Measurements from ENCODE around the gene FUCA2. TPM values are rescaled to one million over a fixed set of nuclear protein-coding genes. Genes with fewer than 3 reads are reported as not detected.

FUCA2 gene
- total and polyA plus RNA-seq, 2 of the 8 experiments (the other 6 are each of a cell fraction or from before 2014, with no cell fraction given), result 24.2 to 47.2 TPM

GRCh38 chr6:143542888-143543287 lies 31.4 kb upstream of the FUCA2 start:
- Histone ChIP-seq H3K23ac (ENCODE audit: insufficient read length) (no peak overlapping the region), H3K79me1 (ENCODE audit: low read depth, low read length) (no peaks in the 10 kb centered on the region), H4K20me1 (replicated peaks in 1 of 2; ENCODE audit: control insufficient read depth in 1 of 2, insufficient read depth in 2 of 2, low read length in 2 of 2) (no peaks in the 10 kb centered on the region), H2BK12ac (ENCODE audit: low read depth, low read length) (no peak overlapping the region), H3K27me3 (replicated peaks in 1 of 4; ENCODE audit: control insufficient read depth in 3 of 4, extremely low read depth in 1 of 4, insufficient read depth in 3 of 4, low read length in 3 of 4) (peaks cover 2 to 11% (median 9%) of the 10 kb centered on the region in 4 experiments), H2AFZ (ENCODE audit: low read length) (no peak overlapping the region), H3K14ac (ENCODE audit: insufficient read length) (no peak overlapping the region), H3K23me2 (ENCODE audit: low read depth, low read length) (no peaks in the 10 kb centered on the region), H2BK5ac (ENCODE audit: low read depth, low read length) (no peak overlapping the region), H3K9me3 (ENCODE audit: insufficient read depth in 2 of 2, low read depth in 1 of 2, low read length in 1 of 2) (no peaks in the 10 kb centered on the region), H3K18ac (ENCODE audit: extremely low read depth, low read length) (no peak overlapping the region), H4K5ac (ENCODE audit: insufficient read length, low read depth, low read length) (no peak overlapping the region), H2BK20ac (ENCODE audit: low read length) (no peak overlapping the region), H3K4ac (replicated peaks; ENCODE audit: insufficient read length, low read depth, low read length) (no peak overlapping the region), H3K9ac (replicated peaks in 1 of 4; ENCODE audit: extremely low read depth in 1 of 4, low read depth in 3 of 4, low read length in 3 of 4) (no peak overlapping the region), H4K8ac (ENCODE audit: extremely low read depth, insufficient read depth, low read length) (no peak overlapping the region), H4K91ac (replicated peaks; ENCODE audit: insufficient read length, low read length) (no peak overlapping the region), H3K36me3 (ENCODE audit: control insufficient read depth in 2 of 4, insufficient read depth in 4 of 4, low read length in 3 of 4) (no peaks in the 10 kb centered on the region), H3K56ac (replicated peaks; ENCODE audit: insufficient read length, low read depth, low read length) (no peak overlapping the region), H2BK15ac (ENCODE audit: low read length) (no peak overlapping the region), H3K79me2 (ENCODE audit: control insufficient read depth in 1 of 2, insufficient read depth in 2 of 2, low read length in 2 of 2) (no peaks in the 10 kb centered on the region), H2AK5ac (ENCODE audit: low read depth, low read length) (no peak overlapping the region), H3K4me1 (replicated peaks in 1 of 4; ENCODE audit: control insufficient read depth in 3 of 4, insufficient read depth in 4 of 4, low read length in 3 of 4) (peaks cover 2 to 10% (median 6%) of the 10 kb centered on the region in 4 experiments; a peak in 6 of 7 replicates), H3K4me2 (ENCODE audit: insufficient read depth in 1 of 2, low read depth in 2 of 2, low read length in 2 of 2) (no peak overlapping the region), H3K27ac (ENCODE audit: low read depth, low read length) (no peak overlapping the region), H2BK120ac (replicated peaks; ENCODE audit: low read depth, low read length) (no peak overlapping the region), H3K4me3 (ENCODE audit: extremely low read depth in 1 of 4, insufficient read depth in 2 of 4, low read depth in 3 of 4, low read length in 4 of 4) (no peak overlapping the region)
- no peak for TF ChIP-seq ATF2 (IDR thresholded peaks at IDR 0.05; ENCODE audit: low read length)
- TF ChIP-seq POLR2AphosphoS5 (IDR thresholded peaks at IDR 0.05; ENCODE audit: low read depth, low read length), result no peak
- TF ChIP-seq KDM1A (IDR thresholded peaks at IDR 0.05; ENCODE audit: borderline replicate concordance, low read length), result no peak
- no peak for TF ChIP-seq SIN3A (conservative IDR thresholded peaks at IDR 0.05 in 1 of 2, IDR thresholded peaks at IDR 0.05 in 1 of 2; ENCODE audit: low read depth in 1 of 2, low read length in 2 of 2)
- TF ChIP-seq SP4 (IDR thresholded peaks at IDR 0.05; ENCODE audit: low read length), result no peak
- no peak for TF ChIP-seq POLR2A (IDR thresholded peaks at IDR 0.05; ENCODE audit: control extremely low read depth in 1 of 2, low read depth in 2 of 2, low read length in 2 of 2)
- no peak for TF ChIP-seq RNF2 (IDR thresholded peaks at IDR 0.05; ENCODE audit: borderline replicate concordance, low read depth, low read length, missing control alignments, poor library complexity, severe bottlenecking)
- TF ChIP-seq SP1 (IDR thresholded peaks at IDR 0.05; ENCODE audit: low read depth, low read length), result no peak
- TF ChIP-seq PHF8 (conservative IDR thresholded peaks at IDR 0.05; ENCODE audit: low read depth, low read length), result no peak
- TF ChIP-seq NANOG (IDR thresholded peaks at IDR 0.05; ENCODE audit: insufficient read depth, low read depth, low read length, poor library complexity, severe bottlenecking), result no peak
- no peak for TF ChIP-seq EP300 (IDR thresholded peaks at IDR 0.05; ENCODE audit: borderline replicate concordance in 1 of 2, low read depth in 2 of 2, low read length in 2 of 2)
- no peak for TF ChIP-seq RFX5 (IDR thresholded peaks at IDR 0.05; ENCODE audit: borderline replicate concordance, low read depth, low read length)
- no peak for FAIRE-seq
- no peak for DNase-seq (ENCODE audit: low read depth in 1 of 2, low spot score in 2 of 2)
- POLR2A ChIA-PET (ENCODE audit: partially characterized antibody), result interaction anchor here (0.8 kb wide), 1 partner anchor 301 kb away, joined by 3 read pairs; no protein-coding TSS in a partner anchor
- CTCF ChIA-PET (ENCODE audit: partially characterized antibody), result interaction anchor here (0.6 to 2.5 kb wide), 8 partner anchors 13 to 471 kb away, joined by 3 to 8 read pairs (median 5); no protein-coding TSS in a partner anchor
- 75% methylated on average over 2 of the region's 2 CpGs; no CpG with 5 or more reads in 1 of the 2 experiments for WGBS, 2 experiments (ENCODE audit: extremely low coverage in 1 of 2, insufficient coverage in 1 of 2, insufficient read length in 1 of 2, insufficient replicate concordance in 2 of 2, low coverage in 1 of 2, low lambda C conversion rate in 2 of 2, missing lambda C conversion rate in 1 of 2)

Data from H1 (cell line).